SU-DHL-6 (cell line): ENCODE measurements around the gene NINJ2.
A peak's percentile ranks its signal among the peaks of the same experiment; 100 is the strongest.

ENCODE experiments used
- CTCF ChIP-seq: fragments of 200-600 bp; sonication (generic); IDR thresholded peaks from one replicate; pipeline ENCODE4 v1.5.1; 2017; ENCODE audit warnings: antibody characterized with exemption, mild to moderate bottlenecking, low read length, moderate library complexity; ENCODE audit not compliant: insufficient read depth, poor library complexity, severe bottlenecking
- EZH2phosphoT487 ChIP-seq: fragments of 200-600 bp; sonication (generic), shearing (Covaris generic); conservative IDR thresholded peaks from 2 replicates; pipeline ENCODE4 v1.6.1; 2018; ENCODE audit warnings: mild to moderate bottlenecking, antibody characterized with exemption, low read length, moderate library complexity, mixed read lengths

GRCh38 chr12:575948-576614 is 87.2 kb downstream of the NINJ2 start:
- TF ChIP-seq CTCF (peak; percentile 98), EZH2phosphoT487 (no peak)
